HCT116 (cell line): ENCODE data around the gene PPP1R15A. TPM values are rescaled to one million over a fixed set of nuclear protein-coding genes. Genes with fewer than 3 reads are reported as not detected.

Source experiments
- ATAC-seq: fragments of 200-7000 bp; cut with Tn5 transposase; 2 replicates; pipeline ENCODE4 v1.9.1; 2020; ENCODE audit warnings: mild to moderate bottlenecking, moderate library complexity
- BruUV-seq: library from RNA; stranded (reverse); fragments of 400-500 nt; replicated peaks from 2 replicates; lab custom pipeline; 2021; lab: Mats Ljungman, UMichigan
- CTCF ChIA-PET: fragments of 300-600 bp; sonication (Branson Sonifier 250); formaldehyde crosslinking; loops from one replicate; lab custom pipeline; 2021; ENCODE audit warnings: antibody characterized with exemption; lab: Charles Lee
- POLR2A ChIA-PET: fragments of 300-600, 350-600 bp; sonication (Branson Sonifier 250); formaldehyde crosslinking; loops from one replicate; lab custom pipeline; 2021; ENCODE audit warnings: antibody characterized with exemption; lab: Charles Lee
- RAD21 ChIA-PET, 2 experiments: fragments of 300-600 bp; sonication (Branson Sonifier 250); formaldehyde crosslinking; loops; one replicate each; lab custom pipeline; 2023; ENCODE audit warnings: low total read pairs in 2 of 2; ENCODE audit not compliant: uncharacterized antibody in 2 of 2, unreplicated experiment in 2 of 2, low non-redundant PET in 1 of 2; lab: Charles Lee
- DNase-seq: peaks from one replicate; pipeline ENCODE4 v3.0.0-alpha.2; 2010; ENCODE audit warnings: low read depth, low spot score
- H2AFZ ChIP-seq: fragments of 200-600 bp; shearing (Covaris generic), sonication (generic); 2 replicates; pipeline ENCODE4 v1.6.1; 2017; ENCODE audit warnings: low read depth, mixed run types, mixed read lengths, antibody characterized with exemption, low read length; ENCODE audit not compliant: poor library complexity, severe bottlenecking
- H3K27ac ChIP-seq: 2 replicates; pipeline ENCODE4 v1.5.1; 2012; ENCODE audit warnings: low read depth, low read length
- H3K27me3 ChIP-seq: fragments of 200-600 bp; sonication (generic); 2 replicates; pipeline ENCODE4 v1.6.1; 2016; ENCODE audit warnings: mixed run types, low read length, mixed read lengths; ENCODE audit not compliant: insufficient read depth
- H3K36me3 ChIP-seq, 2 experiments: fragments of 200-500 bp in 1 of 2; fragments of 200-600 bp in 1 of 2; sonication (Bioruptor generic) in 1 of 2; sonication (generic) in 1 of 2; 2 replicates each; pipeline versions ENCODE4 v1.5.1 to v1.6.1; 2014 to 2016; ENCODE audit warnings: low read length in 2 of 2, inconsistent platforms in 1 of 2, mixed read lengths in 1 of 2, mixed run types in 1 of 2; ENCODE audit not compliant: insufficient read depth in 2 of 2, control insufficient read depth in 1 of 2
- H3K4me1 ChIP-seq, 2 experiments: fragments of 200-600 bp in 1 of 2; sonication (generic) in 1 of 2; 2 replicates each; pipeline versions ENCODE4 v1.5.1 to v1.6.1; 2012 to 2017; ENCODE audit warnings: low read length in 2 of 2, inconsistent platforms in 1 of 2, mild to moderate bottlenecking in 1 of 2, mixed read lengths in 1 of 2, mixed run types in 1 of 2, moderate library complexity in 1 of 2; ENCODE audit not compliant: insufficient read depth in 2 of 2, control insufficient read depth in 1 of 2
- H3K4me2 ChIP-seq: fragments of 200-600 bp; sonication (generic); 2 replicates; pipeline ENCODE4 v1.6.1; 2017; ENCODE audit warnings: mixed run types, low read length, mixed read lengths
- H3K4me3 ChIP-seq, 2 experiments: fragments of 200-600 bp in 1 of 2; sonication (generic) in 1 of 2; replicated peaks in 1 of 2; 2 replicates each; pipeline ENCODE4 v1.5.1; 2011 to 2016; ENCODE audit warnings: low read length in 2 of 2, control low read depth in 1 of 2, low read depth in 1 of 2, mild to moderate bottlenecking in 1 of 2, mixed read lengths in 1 of 2, mixed run types in 1 of 2
- H3K79me2 ChIP-seq: fragments of 200-600 bp; sonication (generic); 2 replicates; pipeline ENCODE4 v1.6.1; 2017; ENCODE audit warnings: mild to moderate bottlenecking, mixed run types, low read length, moderate library complexity, mixed read lengths; ENCODE audit not compliant: insufficient read depth
- H3K9ac ChIP-seq: fragments of 200-600 bp; sonication (generic); 2 replicates; pipeline ENCODE4 v1.6.1; 2016; ENCODE audit warnings: low read length, mixed read lengths
- H3K9me2 ChIP-seq: fragments of 200-600 bp; sonication (generic), shearing (Covaris generic); 2 replicates; pipeline ENCODE4 v1.6.1; 2017; ENCODE audit warnings: mixed run types, mild to moderate bottlenecking, moderate library complexity; ENCODE audit not compliant: insufficient read depth
- H3K9me3 ChIP-seq, 2 experiments: fragments of 200-500 bp in 1 of 2; fragments of 200-600 bp in 1 of 2; sonication (Bioruptor generic) in 1 of 2; sonication (generic) in 1 of 2; 2 replicates each; pipeline ENCODE4 v1.6.1; 2014 to 2017; ENCODE audit warnings: low read length in 2 of 2, mixed read lengths in 2 of 2, inconsistent platforms in 1 of 2, low read depth in 1 of 2, mild to moderate bottlenecking in 1 of 2, mixed run types in 1 of 2, moderate library complexity in 1 of 2; ENCODE audit not compliant: control insufficient read depth in 1 of 2, insufficient read depth in 1 of 2
- H4K20me1 ChIP-seq: fragments of 200-600 bp; sonication (generic), shearing (Covaris generic); 2 replicates; pipeline ENCODE4 v1.6.1; 2017; ENCODE audit warnings: mixed run types, mild to moderate bottlenecking, moderate library complexity; ENCODE audit not compliant: insufficient read depth
- ATF3 ChIP-seq: IDR thresholded peaks from 2 replicates; pipeline ENCODE4 v1.6.1; 2012
- CBX3 ChIP-seq: IDR thresholded peaks from 2 replicates; pipeline ENCODE4 v1.6.1; 2012; ENCODE audit warnings: low read depth
- CEBPB ChIP-seq: IDR thresholded peaks from 2 replicates; pipeline ENCODE4 v1.6.1; 2012; ENCODE audit warnings: low read depth
- CTCF ChIP-seq, 3 experiments: fragments of 200-600 bp in 1 of 3; sonication (generic) in 1 of 3; IDR thresholded peaks in 2 of 3; conservative IDR thresholded peaks in 1 of 3; 2 replicates each; pipeline ENCODE4 v1.5.1; 2012 to 2017; ENCODE audit warnings: low read depth in 2 of 3, low read length in 2 of 3, antibody characterized with exemption in 1 of 3, borderline replicate concordance in 1 of 3, control low read depth in 1 of 3, mild to moderate bottlenecking in 1 of 3, mixed read lengths in 1 of 3, mixed run types in 1 of 3, moderate library complexity in 1 of 3; ENCODE audit not compliant: insufficient read depth in 1 of 3
- ELF1 ChIP-seq: IDR thresholded peaks from 2 replicates; pipeline ENCODE4 v1.6.1; 2012; ENCODE audit warnings: low read depth, borderline replicate concordance
- EZH2 ChIP-seq: fragments of 200-600 bp; sonication (generic); IDR thresholded peaks from 2 replicates; pipeline ENCODE4 v1.6.1; 2017; ENCODE audit warnings: antibody characterized with exemption, mixed run types
- EZH2phosphoT487 ChIP-seq: fragments of 200-600 bp; IDR thresholded peaks from 2 replicates; pipeline ENCODE4 v1.6.1; 2018; ENCODE audit warnings: antibody characterized with exemption, borderline replicate concordance
- FOSL1 ChIP-seq: IDR thresholded peaks from 2 replicates; pipeline ENCODE4 v1.6.1; 2012; ENCODE audit warnings: low read depth
- JUND ChIP-seq: IDR thresholded peaks from 2 replicates; pipeline ENCODE4 v1.6.1; 2012
- MAX ChIP-seq: IDR thresholded peaks from 2 replicates; pipeline ENCODE4 v1.6.1; 2012
- POLR2A ChIP-seq: IDR thresholded peaks from 2 replicates; pipeline ENCODE4 v1.7.0; 2011; ENCODE audit warnings: borderline replicate concordance; ENCODE audit not compliant: insufficient read depth, insufficient read length; ENCODE audit errors: extremely low read depth
- REST ChIP-seq: IDR thresholded peaks from 2 replicates; pipeline ENCODE4 v1.6.1; 2012; ENCODE audit warnings: low read depth
- SIN3A ChIP-seq: IDR thresholded peaks from 2 replicates; pipeline ENCODE4 v1.6.1; 2012; ENCODE audit warnings: low read depth
- SP1 ChIP-seq: IDR thresholded peaks from 2 replicates; pipeline ENCODE4 v1.6.1; 2012; ENCODE audit warnings: low read depth
- YY1 ChIP-seq: IDR thresholded peaks from 2 replicates; pipeline ENCODE4 v1.6.1; 2011; ENCODE audit warnings: low read length, low read depth, moderate library complexity, mild to moderate bottlenecking; ENCODE audit not compliant: insufficient replicate concordance; ENCODE audit errors: extremely low read depth
- ZBTB33 ChIP-seq: IDR thresholded peaks from 2 replicates; pipeline ENCODE4 v1.6.1; 2011; ENCODE audit warnings: mild to moderate bottlenecking, low read length, moderate library complexity; ENCODE audit not compliant: insufficient replicate concordance; ENCODE audit errors: extremely low read depth
- ZFX ChIP-seq: fragments of 450-650 bp; IDR thresholded peaks from 2 replicates; pipeline ENCODE4 v1.6.1; 2017
- ZNF274 ChIP-seq: fragments of 200-500 bp; sonication (Bioruptor generic); IDR thresholded peaks from 2 replicates; pipeline ENCODE4 v1.6.1; 2014; ENCODE audit warnings: mild to moderate bottlenecking, low read depth, low read length, inconsistent platforms
- intact Hi-C: fragments of 100-400 bp; cut with micrococcal nuclease; formaldehyde crosslinking; loops from 2 replicates; pipeline ENCODE4 v1.10.0; 2022
- total RNA-seq: library from RNA; stranded (reverse); gene quantifications from one replicate; pipeline ENCODE4 v1.2.1, GENCODE V29; 2021; ENCODE audit not compliant: unreplicated experiment

PPP1R15A gene
- total RNA-seq, 1 experiment from 2014 or later: 50.3 TPM

- BruUV-seq: no TSS peak
- peak overlapping the region; percentile 100 for H3K9ac ChIP-seq
- CTCF ChIA-PET: interaction anchor here (1.3 kb wide), 1 partner anchor 96 kb away, joined by 3 read pairs; no protein-coding TSS in a partner anchor
- peaks cover 13 to 27% of the 10 kb centered on the region in 2 experiments for H3K36me3 ChIP-seq
- DNase-seq: no peak
- H3K9me2 ChIP-seq: no peaks in the 10 kb centered on the region
- no peak for ATAC-seq
- no peak overlapping the region for H2AFZ ChIP-seq
- RAD21 ChIA-PET: no interaction called here
- H4K20me1 ChIP-seq: peaks cover 16% of the 10 kb centered on the region; the same call in 1 of the 2 replicates
- peak overlapping the region; percentile 90 for H3K27ac ChIP-seq
- TF ChIP-seq ZFX (no peak), MAX (no peak), ATF3 (no peak), EZH2 (no peak), JUND (no peak), CEBPB (no peak), ZNF274 (no peak), YY1 (no peak), ZBTB33 (no peak), POLR2A (no peak), SIN3A (no peak), EZH2phosphoT487 (no peak), SP1 (no peak), FOSL1 (no peak), CBX3 (no peak), ELF1 (no peak), REST (no peak), CTCF (IDR thresholded peaks at IDR 0.05 in 2 of 3, conservative IDR thresholded peaks at IDR 0.05 in 1 of 3; ENCODE audit: borderline replicate concordance in 1 of 3, insufficient read depth in 1 of 3, low read depth in 2 of 3, low read length in 2 of 3) (no peak)
- TF ChIP-seq, all 23 proteins: peak for 0
- H3K9me3 ChIP-seq: no peaks in the 10 kb centered on the region
- peak overlapping the region; percentile 93 to 100 for H3K4me3 ChIP-seq
- intact Hi-C loops: loop anchor here (5.0 kb wide), 1 partner anchor 93 kb away; the partner anchor contains the start of gene FTL
- peak overlapping the region; percentile 89 for H3K4me2 ChIP-seq
- H3K27me3 ChIP-seq: no peaks in the 10 kb centered on the region
- peaks cover 39 to 49% of the 10 kb centered on the region in 2 experiments for H3K4me1 ChIP-seq
- peaks cover 42% of the 10 kb centered on the region for H3K79me2 ChIP-seq
- POLR2A ChIA-PET: interaction anchor here (0.6 to 1.4 kb wide), 5 partner anchors 21 to 611 kb away, joined by 3 to 4 read pairs (median 3); no protein-coding TSS in a partner anchor
These were observed 2.3 kb downstream of the PPP1R15A start for GRCh38 chr19:48874303-48875135.
